NT2/D1 (cell line): ENCODE measurements around the gene HS2ST1.

Source experiments
- YY1 ChIP-seq: IDR thresholded peaks from 2 replicates; pipeline ENCODE4 v1.6.1; 2011; ENCODE audit not compliant: insufficient read length, insufficient read depth
- ZNF274 ChIP-seq: IDR thresholded peaks from 2 replicates; pipeline ENCODE4 v1.6.1; 2011; ENCODE audit warnings: mild to moderate bottlenecking, low read depth, low read length

- no peak for TF ChIP-seq ZNF274
- TF ChIP-seq YY1 = no peak
These were observed 215.2 kb downstream of the HS2ST1 start for GRCh38 chr1:87129606-87130005.
